ENCODE data around the gene CARMIL1. TPM values are rescaled to one million over a fixed set of nuclear protein-coding genes. Genes with fewer than 3 reads are reported as not detected.

Gene CARMIL1
- total RNA-seq, 1 donor from 2014 or later = 1.4 TPM

GRCh38 chr6:25306379-25306778 lies 27.2 kb downstream of the CARMIL1 start:
- H3K9me3 Mint-ChIP-seq = no peaks in the 10 kb centered on the region

GRCh38 chr6:25307805-25308494 lies 28.8 kb downstream of the CARMIL1 start:
- Mint-ChIP-seq H3K36me3 (ENCODE audit: low read depth) (no peaks in the 10 kb centered on the region), H3K9me3 (no peaks in the 10 kb centered on the region), H3K4me1 (peaks cover 1% of the 10 kb centered on the region), H3K27me3 (peaks cover 3% of the 10 kb centered on the region), H3K4me3 (no peak overlapping the region), H3K27ac (no peak overlapping the region)
- intact Hi-C loops (cut with micrococcal nuclease) = no loop called here
- DNase-seq = no peak

More at GRCh38 chr6:25306379-25306778, 27.2 kb downstream of the CARMIL1 start:
- intact Hi-C loops (cut with micrococcal nuclease) = no loop called here
- peaks cover 3% of the 10 kb centered on the region for H3K27me3 Mint-ChIP-seq
- no peak overlapping the region for H3K27ac Mint-ChIP-seq
- H3K4me3 Mint-ChIP-seq = no peak overlapping the region
- no peak for DNase-seq
- H3K4me1 Mint-ChIP-seq = no peaks in the 10 kb centered on the region
- no peaks in the 10 kb centered on the region for H3K36me3 Mint-ChIP-seq (ENCODE audit: low read depth)

DNA sequence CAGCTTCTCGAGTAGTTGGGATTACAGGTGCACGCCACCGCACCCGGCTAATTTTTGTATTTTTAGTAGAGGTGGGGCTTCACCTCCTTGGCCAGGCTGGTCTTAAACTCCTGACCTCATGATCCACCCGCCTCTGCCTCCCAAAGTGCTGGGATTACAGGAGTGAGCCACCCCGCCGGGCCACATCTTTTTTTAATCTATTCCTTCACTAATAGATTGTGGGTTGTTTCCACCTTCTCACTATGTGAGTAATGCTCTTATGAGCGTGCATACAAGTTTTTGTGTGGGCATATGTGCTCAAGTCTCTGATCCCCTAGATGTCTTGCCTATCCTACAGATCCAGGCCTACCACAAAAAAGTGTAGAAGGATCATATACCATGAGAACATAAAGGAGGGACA lies 30.7 kb downstream of the CARMIL1 start:
- Mint-ChIP-seq H3K27ac (no peak overlapping the region), H3K4me3 (no peak overlapping the region), H3K36me3 (ENCODE audit: low read depth) (no peaks in the 10 kb centered on the region), H3K4me1 (peaks cover 3% of the 10 kb centered on the region), H3K9me3 (no peaks in the 10 kb centered on the region), H3K27me3 (no peaks in the 10 kb centered on the region)
- DNase-seq = no peak
- intact Hi-C loops (cut with micrococcal nuclease) = no loop called here

DNA sequence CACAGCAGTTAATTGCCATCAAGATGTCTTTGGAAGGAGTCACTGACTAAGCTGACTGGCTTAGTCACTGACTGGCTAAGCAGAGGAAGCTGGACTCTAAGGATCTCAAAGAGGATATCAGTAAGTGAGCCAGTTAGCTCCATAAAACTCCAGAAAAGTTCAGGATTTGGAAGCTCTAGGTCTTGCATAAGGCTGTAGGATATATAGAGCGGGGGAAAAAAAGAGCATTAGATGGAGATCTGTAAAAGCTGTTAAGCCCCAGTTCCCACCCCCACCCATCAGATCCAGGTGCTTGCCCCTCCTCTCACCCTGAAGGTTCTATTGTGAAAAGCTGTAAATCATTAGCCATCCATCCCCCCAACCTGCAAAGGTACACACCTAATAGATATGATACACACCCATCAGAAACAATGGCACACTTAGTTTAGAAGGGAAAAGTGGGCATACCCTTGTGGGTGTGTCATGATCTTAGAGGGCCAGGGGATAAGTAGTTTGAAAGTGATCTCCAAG lies 32.2 kb downstream of the CARMIL1 start:
- H3K4me3 Mint-ChIP-seq = no peak overlapping the region
- DNase-seq = no peak
- H3K4me1 Mint-ChIP-seq = peaks cover 3% of the 10 kb centered on the region
- intact Hi-C loops (cut with micrococcal nuclease) = no loop called here
- H3K9me3 Mint-ChIP-seq = no peaks in the 10 kb centered on the region
- peaks cover 2% of the 10 kb centered on the region for H3K27me3 Mint-ChIP-seq
- no peaks in the 10 kb centered on the region for H3K36me3 Mint-ChIP-seq (ENCODE audit: low read depth)
- H3K27ac Mint-ChIP-seq = no peak overlapping the region

DNA sequence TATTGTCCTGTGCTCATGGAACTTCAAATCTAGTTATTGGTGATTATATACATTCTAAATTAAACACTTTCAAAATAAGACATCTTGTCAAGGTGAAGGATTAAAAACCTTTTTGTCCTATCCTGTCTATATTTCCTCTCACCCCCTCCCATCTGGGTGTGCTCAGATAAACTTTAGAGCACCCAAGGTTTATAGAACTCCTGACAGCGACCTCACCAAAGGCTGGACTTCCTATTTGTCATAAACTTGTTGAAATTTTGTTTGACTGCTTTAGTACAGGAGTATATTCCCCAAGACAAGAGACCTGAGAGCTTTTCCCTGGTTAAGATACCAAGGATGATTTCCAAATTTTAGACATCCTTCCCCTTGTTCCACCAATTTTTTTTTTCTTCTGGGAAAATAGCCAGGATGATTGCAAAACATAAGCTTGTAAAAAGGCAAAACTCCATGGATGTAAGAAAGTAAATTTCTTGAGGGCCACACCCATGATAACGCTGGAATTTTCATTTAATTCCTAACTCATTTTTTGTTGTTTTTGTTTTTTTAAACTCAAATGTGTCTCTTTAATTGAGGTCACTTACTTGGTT lies 33.0 kb downstream of the CARMIL1 start:
- Mint-ChIP-seq H3K9me3 (no peaks in the 10 kb centered on the region), H3K4me3 (no peak overlapping the region), H3K36me3 (ENCODE audit: low read depth) (no peaks in the 10 kb centered on the region), H3K27ac (no peak overlapping the region), H3K4me1 (peaks cover 3% of the 10 kb centered on the region), H3K27me3 (peaks cover 2% of the 10 kb centered on the region)
- DNase-seq = no peak
- intact Hi-C loops (cut with micrococcal nuclease) = no loop called here

DNA sequence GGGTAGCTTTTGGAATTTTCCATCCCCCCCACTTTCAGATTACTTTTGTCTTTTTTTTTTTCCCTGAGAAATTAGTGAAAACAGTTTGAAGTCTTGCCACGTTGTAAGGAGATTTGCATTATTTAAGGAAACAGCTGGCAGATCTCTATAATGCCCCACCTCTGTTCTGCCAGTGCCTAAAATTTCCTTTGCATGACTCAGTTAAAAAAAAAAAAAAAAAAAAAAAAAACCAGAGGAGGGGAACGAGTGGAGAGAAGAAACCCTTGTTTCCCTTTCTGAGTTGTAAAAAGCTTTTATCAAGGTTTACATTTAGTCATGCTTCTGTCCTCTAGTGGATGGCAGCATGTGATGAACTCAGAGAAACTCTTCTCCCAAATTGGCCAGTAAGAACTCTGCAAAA lies 33.5 kb downstream of the CARMIL1 start:
- H3K4me3 Mint-ChIP-seq = no peak overlapping the region
- H3K27me3 Mint-ChIP-seq = peaks cover 2% of the 10 kb centered on the region
- no peaks in the 10 kb centered on the region for H3K9me3 Mint-ChIP-seq
- H3K4me1 Mint-ChIP-seq = peaks cover 3% of the 10 kb centered on the region
- DNase-seq = no peak
- H3K36me3 Mint-ChIP-seq (ENCODE audit: low read depth) = no peaks in the 10 kb centered on the region
- H3K27ac Mint-ChIP-seq = no peak overlapping the region
- intact Hi-C loops (cut with micrococcal nuclease) = loop anchor here (1.0 kb wide), 1 partner anchor 55 kb away; no protein-coding TSS in a partner anchor

DNA sequence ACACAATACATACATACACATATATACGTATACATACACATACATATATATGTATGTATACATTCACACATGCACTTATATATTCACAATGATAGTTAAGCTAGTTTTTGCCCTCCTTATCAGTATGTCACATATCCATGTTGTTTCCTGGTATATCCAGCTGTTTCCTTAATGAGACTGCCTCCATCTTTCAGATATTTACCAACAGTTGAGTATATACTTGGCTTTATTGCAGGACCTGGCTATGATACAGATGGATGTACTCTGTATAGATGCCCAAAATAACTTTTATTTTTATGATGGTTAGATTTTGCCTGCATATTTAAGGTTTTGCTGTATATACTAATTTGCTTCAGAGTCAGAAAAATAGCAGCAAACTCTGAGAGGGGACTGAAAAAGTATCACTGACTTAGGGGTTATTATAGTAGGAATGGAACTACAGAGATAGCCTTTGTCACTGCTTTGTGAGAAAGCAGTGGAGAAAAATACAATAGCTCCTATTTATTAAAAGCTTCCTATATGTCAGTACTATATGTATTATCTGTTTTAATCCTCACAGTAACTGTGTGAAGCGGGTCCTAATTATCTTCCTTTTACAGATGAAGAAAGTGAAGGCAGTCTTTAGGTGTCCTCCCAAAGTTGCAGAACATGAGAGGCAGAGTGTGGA lies 35.5 kb downstream of the CARMIL1 start:
- DNase-seq = no peak
- Mint-ChIP-seq H3K4me1 (peaks cover 3% of the 10 kb centered on the region), H3K27ac (no peak overlapping the region), H3K9me3 (no peaks in the 10 kb centered on the region), H3K4me3 (no peak overlapping the region), H3K27me3 (peaks cover 2% of the 10 kb centered on the region), H3K36me3 (ENCODE audit: low read depth) (no peaks in the 10 kb centered on the region)
- intact Hi-C loops (cut with micrococcal nuclease) = no loop called here

DNA sequence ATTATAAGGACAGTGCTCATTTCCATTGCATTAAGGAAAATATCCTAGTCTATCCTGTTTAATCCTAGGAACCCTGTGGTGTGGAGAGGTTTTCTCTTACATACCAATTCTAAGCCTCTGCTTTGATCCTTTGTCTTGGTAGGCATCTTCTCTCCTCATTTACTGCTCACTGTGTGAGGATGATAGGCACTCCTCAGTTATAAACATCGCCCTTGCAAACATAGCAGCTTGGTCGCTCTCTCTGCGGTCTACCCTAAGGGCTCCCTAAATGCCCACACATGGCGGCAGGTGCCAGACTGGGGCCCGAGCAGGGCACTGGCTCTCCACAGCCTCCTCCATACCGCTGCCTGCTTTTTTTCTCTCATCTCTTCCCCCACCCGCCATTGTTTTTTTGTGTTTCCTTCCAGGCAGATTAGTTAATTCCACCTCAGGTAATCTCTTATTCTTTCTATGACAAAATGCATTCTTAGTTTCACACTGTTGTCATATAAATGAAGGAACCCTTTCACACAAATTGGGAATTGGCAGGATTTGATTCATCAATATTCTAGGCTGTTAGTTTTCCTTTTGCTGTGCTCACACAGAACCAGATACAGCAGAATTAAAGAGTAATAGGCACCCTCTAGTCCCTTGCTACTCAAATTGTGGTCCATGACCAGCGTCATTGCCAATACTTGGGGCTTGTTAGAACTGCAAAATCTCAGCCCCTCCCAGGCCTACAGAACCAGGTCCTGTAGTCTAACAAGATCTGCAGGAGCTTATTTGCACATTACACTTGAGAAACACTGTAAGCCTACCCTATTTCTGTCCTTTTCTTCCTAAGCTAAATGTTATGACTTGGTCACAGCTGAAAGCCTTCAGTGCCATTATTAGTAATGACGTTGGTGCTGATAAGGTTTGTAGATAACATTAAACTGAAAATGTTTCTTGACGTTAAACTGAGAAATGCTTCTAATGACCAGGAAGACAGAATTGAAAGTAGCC lies 36.3 kb downstream of the CARMIL1 start:
- Mint-ChIP-seq H3K9me3 (no peaks in the 10 kb centered on the region), H3K27me3 (peaks cover 2% of the 10 kb centered on the region), H3K4me3 (no peak overlapping the region), H3K27ac (no peak overlapping the region), H3K4me1 (peaks cover 3% of the 10 kb centered on the region), H3K36me3 (ENCODE audit: low read depth) (no peaks in the 10 kb centered on the region)
- no peak for DNase-seq
- intact Hi-C loops (cut with micrococcal nuclease) = no loop called here

- peaks cover 2% of the 10 kb centered on the region for H3K27me3 Mint-ChIP-seq
- no peak overlapping the region for H3K4me3 Mint-ChIP-seq
- H3K4me1 Mint-ChIP-seq = peaks cover 3% of the 10 kb centered on the region
- intact Hi-C loops (cut with micrococcal nuclease) = no loop called here
- no peak for DNase-seq
- no peak overlapping the region for H3K27ac Mint-ChIP-seq
- H3K36me3 Mint-ChIP-seq (ENCODE audit: low read depth) = no peaks in the 10 kb centered on the region
- no peaks in the 10 kb centered on the region for H3K9me3 Mint-ChIP-seq
Observed at GRCh38 chr6:25316626-25317025, 37.5 kb downstream of the CARMIL1 start.

GRCh38 chr6:25318589-25318988 lies 39.4 kb downstream of the CARMIL1 start:
- intact Hi-C loops (cut with micrococcal nuclease) = no loop called here

GRCh38 chr6:25320459-25320858 lies 41.3 kb downstream of the CARMIL1 start:
- H3K9me3 Mint-ChIP-seq = no peaks in the 10 kb centered on the region
- intact Hi-C loops (cut with micrococcal nuclease) = no loop called here
- peaks cover under 1% of the 10 kb centered on the region for H3K27me3 Mint-ChIP-seq
- no peaks in the 10 kb centered on the region for H3K4me1 Mint-ChIP-seq
- no peak overlapping the region for H3K4me3 Mint-ChIP-seq
- H3K36me3 Mint-ChIP-seq (ENCODE audit: low read depth) = no peaks in the 10 kb centered on the region
- no peak overlapping the region for H3K27ac Mint-ChIP-seq
- no peak for DNase-seq

More at GRCh38 chr6:25318589-25318988, 39.4 kb downstream of the CARMIL1 start:
- Mint-ChIP-seq H3K36me3 (ENCODE audit: low read depth) (no peaks in the 10 kb centered on the region), H3K4me1 (peaks cover 2% of the 10 kb centered on the region), H3K4me3 (no peak overlapping the region), H3K9me3 (no peaks in the 10 kb centered on the region), H3K27ac (no peak overlapping the region), H3K27me3 (peaks cover 2% of the 10 kb centered on the region)
- DNase-seq = no peak

- no peaks in the 10 kb centered on the region for H3K36me3 Mint-ChIP-seq (ENCODE audit: low read depth)
- H3K4me1 Mint-ChIP-seq = no peaks in the 10 kb centered on the region
- no peak overlapping the region for H3K27ac Mint-ChIP-seq
- no peaks in the 10 kb centered on the region for H3K9me3 Mint-ChIP-seq
- intact Hi-C loops (cut with micrococcal nuclease) = no loop called here
- H3K4me3 Mint-ChIP-seq = no peak overlapping the region
- DNase-seq = no peak
- no peaks in the 10 kb centered on the region for H3K27me3 Mint-ChIP-seq
Observed at GRCh38 chr6:25322692-25323091, 43.5 kb downstream of the CARMIL1 start.

- Mint-ChIP-seq H3K4me3 (no peak overlapping the region), H3K27ac (no peak overlapping the region), H3K27me3 (no peaks in the 10 kb centered on the region), H3K9me3 (no peaks in the 10 kb centered on the region), H3K4me1 (no peaks in the 10 kb centered on the region), H3K36me3 (ENCODE audit: low read depth) (no peaks in the 10 kb centered on the region)
- intact Hi-C loops (cut with micrococcal nuclease) = no loop called here
- no peak for DNase-seq
Observed at GRCh38 chr6:25324066-25324762, 45.0 kb downstream of the CARMIL1 start.

All from activated CD4-positive, alpha-beta T cell treated with anti-CD3 and anti-CD28 coated beads, Interleukin-2, amount 10 ng/mL, durations not matched to agents 24 days and 14 days (primary cell).